Measurements from ENCODE around the gene NF2.

NF2 gene

DNA sequence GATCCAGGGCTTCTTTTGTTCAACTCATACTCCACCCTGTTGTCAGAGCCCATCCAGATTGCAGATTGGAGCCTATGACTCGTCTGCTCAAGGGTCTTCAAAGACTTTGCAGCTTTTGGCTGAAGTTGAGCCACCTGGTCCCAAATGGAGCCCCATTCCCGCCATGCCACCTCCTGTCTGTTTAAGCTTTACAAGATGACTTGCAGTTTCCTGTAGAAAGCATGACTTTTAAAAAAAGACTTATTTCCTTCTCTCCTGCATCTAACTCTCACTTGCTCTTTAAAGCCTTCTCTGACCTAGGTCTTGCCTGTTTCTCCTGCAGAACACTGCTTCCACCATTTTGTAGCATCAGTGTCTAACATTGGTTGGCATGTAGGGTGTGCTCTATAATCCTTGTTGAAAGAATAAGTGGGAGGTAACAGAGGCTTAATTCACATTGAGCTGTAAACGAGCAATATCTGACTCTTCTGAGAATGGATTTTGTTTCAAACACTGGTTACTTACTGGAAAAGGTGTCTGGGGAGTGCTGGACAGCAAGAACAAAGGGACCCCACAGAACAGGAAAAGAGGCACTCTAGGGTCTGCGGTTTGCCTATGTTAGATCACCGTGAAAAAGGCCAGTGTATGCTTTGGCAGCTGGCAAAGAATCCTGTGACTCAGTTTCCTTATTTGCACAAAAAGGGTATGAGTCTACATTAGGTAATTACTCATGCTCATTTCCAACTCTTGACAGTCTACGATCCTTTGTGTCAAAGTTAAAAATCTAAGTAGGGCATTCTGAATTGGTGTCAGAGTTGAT lies 30.3 kb downstream of the NF2 start:
- no peak for FAIRE-seq

DNA sequence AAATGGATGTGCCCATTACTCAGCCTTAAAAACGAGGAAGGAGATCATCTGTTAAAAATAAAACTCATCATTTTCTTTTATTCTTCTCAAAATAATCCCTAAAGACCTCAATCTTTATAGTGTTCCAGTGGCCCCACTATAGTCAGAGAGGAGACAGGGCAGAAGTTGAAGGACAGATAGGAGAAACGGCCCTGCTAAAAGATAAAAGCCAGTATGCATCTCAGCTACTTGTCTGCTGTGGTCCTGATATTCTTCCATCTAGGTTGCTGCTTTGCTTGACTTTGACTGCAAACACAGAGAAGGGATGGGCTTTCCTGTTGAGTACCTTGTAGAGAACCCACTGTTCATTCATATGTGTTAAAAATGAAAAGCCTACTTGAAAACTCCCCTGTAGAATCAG lies 31.4 kb downstream of the NF2 start:
- no peak for FAIRE-seq

DNA sequence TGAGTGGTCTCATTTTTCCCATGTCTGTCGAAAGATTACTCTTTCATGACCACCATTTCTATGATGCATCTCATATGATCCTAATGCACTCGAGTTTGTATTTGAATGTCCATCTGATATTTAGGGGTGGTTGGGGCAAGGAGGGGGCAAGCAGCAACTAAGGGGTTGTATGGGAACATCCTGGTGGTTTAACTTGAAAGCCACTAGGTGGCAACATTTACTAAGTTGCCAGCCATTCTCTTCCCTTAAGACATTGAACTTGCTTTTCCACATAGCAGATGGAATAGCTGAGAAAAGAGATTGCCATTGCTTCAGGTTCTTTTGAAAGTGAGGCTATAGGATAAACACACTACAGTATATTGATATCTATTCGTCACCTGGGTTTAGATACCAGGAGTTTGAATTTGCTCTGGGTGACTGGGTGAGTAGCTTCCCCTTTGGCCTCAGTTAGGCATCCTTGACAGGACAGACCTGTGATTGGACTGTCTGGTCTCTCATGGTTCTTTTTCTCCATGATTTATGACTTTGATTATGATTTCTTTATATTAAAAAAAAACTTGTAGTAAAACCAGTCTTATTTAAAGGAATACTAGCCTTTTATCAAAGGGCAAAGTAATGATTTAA lies 32.4 kb downstream of the NF2 start:
- no peak for FAIRE-seq

DNA sequence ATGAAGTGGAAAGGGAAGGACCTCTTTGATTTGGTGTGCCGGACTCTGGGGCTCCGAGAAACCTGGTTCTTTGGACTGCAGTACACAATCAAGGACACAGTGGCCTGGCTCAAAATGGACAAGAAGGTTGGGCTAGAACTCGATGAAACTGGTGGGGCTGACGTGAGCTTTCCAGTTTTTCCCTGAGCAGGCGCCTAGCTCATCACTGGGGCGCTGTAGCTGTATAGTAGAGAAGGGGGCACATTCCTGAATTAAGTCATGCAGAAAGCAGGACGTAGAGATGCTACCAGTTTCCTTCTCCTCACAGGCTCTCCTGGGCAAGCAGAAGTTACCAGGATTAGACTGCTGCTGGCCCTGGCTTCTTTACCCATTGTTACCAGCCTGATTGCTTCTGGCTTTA lies 33.3 kb downstream of the NF2 start:
- no peak for FAIRE-seq

DNA sequence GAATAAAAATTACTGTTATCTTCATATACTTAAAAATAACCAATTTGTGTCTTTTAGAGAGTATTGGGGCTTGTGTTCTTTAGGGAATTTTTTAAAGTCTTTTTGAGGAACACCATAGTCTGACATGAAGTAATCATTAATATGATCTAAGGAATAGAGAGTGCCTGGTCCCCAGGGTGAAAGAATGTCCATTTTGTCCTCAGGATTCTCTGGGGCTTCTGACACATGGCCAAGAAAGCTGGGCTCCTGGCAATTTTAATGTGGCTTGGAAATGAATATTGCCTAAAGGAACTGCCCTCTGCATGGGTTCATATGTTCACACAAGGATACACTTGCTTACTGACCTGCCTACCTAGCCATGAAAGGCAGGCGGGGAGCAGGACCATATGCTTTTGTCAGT lies 33.7 kb downstream of the NF2 start:
- no peak for FAIRE-seq

DNA sequence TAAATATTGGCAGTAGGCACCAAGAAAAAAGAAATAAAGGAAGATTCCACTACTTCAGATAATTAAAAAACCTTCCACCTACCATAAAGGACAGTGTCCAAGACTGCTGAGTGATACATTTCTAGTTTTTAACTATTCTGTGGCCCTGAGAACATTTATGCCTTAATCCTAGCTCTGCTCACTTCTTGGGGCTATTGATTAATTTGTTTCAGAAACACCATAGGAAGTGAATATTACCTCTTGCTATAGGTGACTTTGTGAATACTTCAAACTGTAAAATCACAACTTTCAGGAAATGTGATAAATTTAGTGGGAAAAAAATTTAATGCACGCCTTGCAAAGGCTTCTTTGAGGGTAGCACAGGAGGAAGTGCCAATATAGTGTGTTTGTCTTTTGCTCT lies 35.2 kb downstream of the NF2 start:
- no peak for FAIRE-seq

DNA sequence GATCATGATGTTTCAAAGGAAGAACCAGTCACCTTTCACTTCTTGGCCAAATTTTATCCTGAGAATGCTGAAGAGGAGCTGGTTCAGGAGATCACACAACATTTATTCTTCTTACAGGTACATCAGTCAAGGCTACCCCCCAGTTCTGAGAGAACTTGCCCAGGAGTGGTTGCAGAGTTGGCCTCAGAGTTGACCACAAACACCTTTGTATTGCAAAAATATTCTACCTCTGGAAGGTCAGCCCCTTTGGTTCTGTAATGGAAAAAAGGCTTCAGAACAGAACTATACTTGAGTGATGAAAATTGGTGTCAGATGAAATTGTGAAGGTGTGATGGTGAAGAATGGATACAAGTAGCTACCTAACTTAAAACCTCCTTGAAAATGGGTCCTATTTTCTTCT lies 35.7 kb downstream of the NF2 start:
- no peak for FAIRE-seq

DNA sequence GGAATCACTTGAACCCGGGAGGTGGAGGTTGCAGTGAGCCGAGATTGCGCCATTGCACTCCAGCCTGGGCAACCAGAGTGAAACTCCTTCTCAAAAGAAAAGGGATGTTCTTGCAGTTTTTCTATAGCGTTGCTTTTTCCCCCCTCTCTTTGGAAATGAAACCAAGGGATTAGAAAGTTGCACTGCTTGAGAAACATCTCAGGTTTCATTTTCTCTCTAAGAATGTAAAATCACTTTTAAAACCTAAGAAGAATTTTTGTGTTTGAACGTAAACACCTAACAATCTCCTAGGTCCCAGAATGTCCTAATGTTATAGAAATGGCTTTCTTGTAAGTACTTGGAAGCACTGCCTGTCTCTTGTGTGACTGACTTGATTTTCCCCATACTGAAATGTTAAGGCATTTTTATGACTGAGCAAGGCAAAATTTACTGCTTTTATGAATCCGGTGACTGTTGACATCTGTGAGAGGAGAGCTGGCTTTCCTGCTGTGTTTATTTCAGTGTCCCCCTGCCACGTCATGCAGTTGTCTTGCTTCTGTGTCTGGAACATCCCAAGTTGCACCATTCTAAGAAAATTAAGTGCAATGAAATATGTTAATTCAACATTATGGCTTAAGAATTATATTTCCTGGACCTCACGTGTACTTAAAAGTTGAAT lies 37.7 kb downstream of the NF2 start:
- no peak for FAIRE-seq

DNA sequence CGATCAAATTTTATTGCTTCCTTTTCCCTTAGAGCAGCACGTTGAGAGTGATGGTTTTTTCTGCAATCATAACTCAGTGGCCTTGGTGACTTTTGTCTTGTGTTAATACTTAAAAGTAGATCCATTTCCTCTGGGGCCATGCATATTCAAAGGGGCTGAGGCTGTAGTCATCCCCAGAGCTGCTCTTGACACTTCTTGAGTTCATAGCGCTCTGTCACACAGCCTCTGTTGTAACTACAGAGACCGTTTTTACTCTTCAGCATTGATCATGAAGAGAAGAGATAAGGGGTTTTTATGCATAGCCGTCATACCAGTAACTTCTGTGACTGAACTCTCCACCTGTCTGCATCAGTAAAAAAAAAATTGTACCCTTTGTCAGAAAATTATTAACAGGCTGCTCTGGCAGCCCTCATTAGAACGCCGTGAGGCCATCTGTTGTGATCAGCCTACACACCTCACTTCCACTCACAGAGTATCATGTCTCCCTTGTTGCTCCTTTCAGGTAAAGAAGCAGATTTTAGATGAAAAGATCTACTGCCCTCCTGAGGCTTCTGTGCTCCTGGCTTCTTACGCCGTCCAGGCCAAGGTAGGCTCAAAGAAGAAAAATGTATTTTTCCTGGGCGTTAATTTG lies 38.4 kb downstream of the NF2 start:
- no peak for FAIRE-seq

DNA sequence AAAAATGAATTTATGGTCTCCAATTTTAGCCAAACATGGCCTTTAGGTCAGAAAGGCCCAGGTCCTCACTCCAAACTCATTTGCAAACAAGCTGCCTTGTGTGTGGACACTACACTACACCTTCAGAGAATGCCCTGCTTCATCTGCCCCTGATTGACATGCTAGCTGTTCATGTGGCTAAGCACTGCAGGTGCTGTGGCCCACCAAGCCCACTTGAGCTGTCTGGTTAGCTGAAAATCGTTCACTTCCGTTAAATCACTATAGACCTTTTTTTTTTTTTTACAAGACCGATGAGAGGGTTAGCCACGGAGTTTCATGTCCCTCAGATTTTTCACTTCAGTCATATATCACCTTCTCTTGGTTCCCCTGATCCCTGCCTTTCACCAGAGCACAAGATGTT lies 39.3 kb downstream of the NF2 start:
- FAIRE-seq: no peak

DNA sequence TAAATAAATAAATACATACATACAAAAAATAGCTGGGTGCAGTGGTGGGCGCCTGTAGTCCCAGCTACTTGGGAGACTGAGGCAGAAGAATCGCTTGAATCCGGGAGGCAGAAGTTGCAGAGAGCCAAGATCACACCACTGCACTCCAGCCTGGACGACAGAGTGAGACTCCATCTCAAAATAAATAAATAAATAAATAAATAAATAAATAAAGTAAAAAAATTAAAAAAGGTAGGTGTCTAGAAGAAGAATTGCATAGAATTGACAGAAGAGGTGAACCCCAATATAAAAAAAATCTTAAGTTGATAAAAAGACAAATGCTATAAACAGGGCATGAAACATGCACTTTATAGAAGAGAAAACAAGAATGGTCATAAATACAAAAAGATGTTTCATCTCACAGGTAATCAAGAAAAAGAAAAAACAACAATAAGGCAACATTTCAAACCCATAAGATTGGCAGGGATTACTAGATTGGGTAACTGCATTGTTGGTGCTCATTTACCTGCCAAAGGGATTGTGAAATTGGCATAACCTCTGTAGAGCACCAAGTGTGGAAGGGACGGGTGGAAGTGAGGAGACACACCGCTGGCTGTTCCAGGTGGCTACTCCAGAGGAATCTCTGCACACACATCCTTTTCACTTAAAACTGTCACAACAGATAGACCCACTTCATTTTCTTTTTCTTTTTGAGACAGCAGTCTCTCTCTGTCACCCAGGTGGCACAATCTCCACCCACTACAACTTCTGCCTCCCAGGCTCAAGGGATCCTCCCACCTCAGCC lies 44.7 kb downstream of the NF2 start:
- no peak for FAIRE-seq

DNA sequence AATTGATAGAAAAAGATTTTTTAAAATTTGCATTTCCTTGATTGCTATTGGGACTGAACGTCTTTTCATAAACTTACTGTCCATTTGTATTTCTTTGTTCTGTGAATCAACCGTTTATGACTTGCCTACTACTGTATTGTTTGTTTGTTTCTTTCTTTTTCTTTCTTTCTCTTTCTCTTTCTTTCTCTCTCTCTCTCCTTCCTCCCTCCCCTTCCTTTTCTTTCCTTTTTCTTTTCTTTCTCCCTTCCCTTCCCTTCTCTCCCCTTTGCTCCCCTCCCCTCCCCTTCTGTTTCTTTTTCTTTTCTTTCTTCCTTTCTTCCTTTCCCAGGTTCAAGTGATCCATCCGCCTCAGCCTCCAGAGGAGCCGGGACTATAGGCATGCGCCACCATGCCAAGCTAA lies 46.9 kb downstream of the NF2 start:
- no peak for FAIRE-seq

DNA sequence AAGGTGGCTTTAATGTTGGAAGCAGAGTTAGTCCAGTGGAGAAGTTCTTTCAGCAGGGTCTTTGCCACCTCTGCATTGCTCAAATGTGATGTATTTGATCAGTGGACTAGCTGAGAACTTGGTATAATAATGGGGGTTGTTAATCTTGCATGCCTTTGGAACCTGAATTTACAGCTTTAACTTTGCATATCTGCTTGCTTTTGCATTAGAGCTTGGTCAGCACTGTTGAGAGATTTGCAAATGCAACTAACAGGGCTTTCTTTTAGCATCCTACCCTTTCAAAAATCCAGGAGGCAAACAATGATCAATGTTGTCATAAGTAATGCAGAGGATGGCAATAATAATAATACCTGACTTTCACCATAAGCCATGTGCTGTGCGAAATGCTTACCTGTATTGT lies 48.2 kb downstream of the NF2 start:
- FAIRE-seq: no peak

DNA sequence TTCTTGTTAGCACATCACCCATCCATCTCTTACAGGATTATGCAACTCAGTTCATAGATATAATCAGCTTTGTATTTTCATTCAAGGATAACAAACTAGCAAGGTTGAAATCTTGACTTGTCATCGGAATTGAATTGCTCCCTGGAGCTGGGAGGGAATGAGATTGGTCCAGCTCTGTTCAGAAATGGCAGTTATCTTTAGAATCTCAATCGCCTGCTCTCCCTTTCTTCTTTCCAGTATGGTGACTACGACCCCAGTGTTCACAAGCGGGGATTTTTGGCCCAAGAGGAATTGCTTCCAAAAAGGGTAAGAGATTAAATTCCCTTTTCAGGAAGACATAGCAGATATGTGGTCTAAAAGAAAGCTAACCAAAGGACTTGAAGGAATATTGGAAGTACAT lies 51.0 kb downstream of the NF2 start:
- no peak for FAIRE-seq

DNA sequence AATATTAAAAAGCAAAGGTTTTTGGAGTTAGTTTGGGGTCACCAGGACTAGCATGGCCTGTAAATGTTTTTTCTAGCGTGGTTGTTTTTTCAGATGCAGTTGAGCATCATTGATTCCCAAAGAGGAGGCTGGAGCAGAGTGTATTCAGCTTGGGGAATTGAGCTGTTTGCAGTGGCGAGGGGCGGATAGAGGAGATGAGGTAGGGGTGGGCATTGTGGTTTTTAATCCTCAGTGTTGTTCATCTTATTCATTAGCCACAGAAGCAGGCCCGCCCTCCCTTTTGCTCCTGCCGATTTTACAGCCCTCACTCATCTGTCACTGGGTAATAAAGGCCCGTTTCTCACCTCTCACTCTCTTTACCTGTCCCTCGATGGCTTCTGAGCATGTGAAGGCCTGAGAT lies 51.4 kb downstream of the NF2 start:
- FAIRE-seq: no peak

DNA sequence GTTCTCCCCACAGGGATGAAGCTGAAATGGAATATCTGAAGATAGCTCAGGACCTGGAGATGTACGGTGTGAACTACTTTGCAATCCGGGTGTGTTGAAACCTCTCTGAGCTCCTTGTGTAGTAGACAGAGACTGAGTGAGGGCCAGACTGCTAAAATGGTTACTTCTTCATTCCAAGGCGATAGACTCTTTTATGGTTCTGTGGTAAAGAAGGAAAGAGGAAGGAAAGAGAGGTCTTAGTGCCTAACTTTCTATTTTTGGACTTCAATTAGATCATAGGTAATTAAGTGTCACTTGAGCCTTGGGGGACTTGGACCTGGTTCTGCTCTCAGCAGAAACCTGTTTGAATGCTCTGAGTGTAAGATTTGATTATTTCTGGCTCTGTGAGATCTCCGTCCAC lies 54.7 kb downstream of the NF2 start:
- FAIRE-seq: no peak

DNA sequence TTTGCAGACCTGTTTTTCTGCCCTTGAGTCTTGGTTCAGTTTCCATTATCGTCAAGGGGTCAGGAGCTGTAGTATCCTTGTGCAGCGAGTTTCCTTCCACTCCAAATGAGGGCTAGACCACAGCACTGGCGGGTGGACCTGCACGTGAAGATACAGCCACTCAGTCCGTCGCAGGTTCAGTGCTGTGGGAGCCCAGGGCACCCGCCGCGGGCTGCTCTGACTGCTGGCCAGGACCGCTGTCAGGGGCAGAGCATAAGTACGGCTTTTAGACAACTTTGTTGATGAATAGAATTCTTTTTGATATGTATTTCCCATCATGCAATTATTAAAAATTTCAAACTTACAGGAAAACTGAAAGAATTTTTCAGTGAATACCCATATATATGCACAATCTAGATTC lies 56.6 kb downstream of the NF2 start:
- FAIRE-seq: no peak

DNA sequence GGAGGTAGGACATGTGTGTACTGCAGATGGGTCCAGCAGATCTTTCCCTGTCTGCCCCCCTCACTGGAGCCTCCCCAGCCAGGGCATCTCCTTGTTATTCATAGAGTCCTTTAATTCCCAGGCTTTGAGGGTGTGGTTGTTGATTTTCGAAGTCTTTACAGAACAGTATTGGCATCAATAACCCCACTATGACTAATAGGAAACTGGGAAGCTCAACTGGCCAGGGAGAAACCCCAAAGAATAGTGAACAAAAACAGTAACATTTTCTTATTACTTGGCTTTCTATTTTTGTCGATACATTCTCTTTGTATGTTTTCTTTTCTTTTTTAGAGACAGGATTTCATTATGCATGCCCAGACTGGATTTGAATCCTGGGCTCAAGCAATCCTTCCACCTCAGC lies 57.9 kb downstream of the NF2 start:
- no peak for FAIRE-seq

DNA sequence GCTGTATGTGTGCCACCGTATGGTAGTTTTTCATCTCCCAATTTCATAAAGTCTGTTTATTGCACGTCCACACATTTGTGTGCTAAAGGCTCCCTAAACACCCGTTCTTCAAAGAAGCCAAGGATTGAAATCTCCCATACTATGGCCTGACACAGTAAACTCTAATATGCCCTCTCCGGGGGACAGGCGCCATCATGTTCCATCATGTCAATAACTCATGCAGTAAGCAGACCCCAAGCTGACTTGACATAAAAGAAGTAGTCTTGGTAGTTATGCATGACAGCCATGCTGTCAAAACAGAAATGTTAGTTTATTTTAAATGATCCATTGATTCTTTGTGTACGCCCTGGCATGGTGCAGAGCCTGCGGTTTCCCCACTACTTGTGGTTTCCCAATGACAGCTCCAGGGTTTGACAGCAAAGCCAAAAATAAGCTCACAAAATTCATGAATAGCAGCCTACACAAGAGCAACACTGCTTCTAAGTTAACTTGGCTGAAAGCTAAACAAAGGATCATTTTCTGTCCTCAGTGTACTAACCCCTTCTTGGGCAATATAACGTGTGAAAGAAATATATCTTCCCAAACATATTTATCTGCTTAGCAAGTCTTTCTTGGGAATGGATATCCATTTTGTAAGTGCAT lies 59.9 kb downstream of the NF2 start:
- no peak for FAIRE-seq

DNA sequence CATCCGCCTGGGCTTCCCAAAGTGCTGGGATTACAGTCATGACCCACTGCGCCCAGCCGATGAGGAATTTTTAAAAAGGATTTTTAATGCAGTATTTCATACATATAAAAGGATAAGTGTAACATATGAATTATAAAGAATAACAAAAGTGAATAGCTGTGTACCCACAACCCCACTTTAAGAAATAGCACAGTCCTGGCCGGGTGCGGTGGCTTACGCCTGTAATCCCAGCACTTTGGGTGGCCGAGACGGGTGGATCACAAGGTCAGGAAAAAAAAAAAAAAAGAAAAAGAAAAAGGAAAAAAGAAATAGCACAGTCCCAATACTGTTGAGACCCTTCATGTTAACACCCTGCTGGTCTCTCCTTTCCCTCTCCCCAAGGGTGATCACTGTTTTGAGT lies 62.1 kb downstream of the NF2 start:
- no peak for FAIRE-seq

DNA sequence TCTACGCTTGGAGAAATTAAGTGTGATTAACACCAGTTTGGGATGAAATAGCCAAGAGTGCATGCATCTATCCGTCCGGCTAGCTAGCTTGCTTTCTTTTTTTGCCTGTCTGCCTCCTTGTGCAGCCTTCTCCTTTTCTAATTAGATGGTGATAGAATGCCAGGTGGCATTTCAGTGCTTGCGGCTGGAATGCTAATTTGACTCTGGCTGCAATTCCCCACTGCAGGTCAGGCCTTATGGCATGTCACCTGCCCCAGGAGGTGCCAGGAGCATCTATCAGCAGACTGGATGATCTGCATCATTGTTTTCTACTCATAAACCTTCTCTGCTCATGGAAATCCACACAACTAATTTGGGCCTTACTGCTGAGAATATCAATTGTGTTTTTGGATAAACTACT lies 65.2 kb downstream of the NF2 start:
- FAIRE-seq: no peak

DNA sequence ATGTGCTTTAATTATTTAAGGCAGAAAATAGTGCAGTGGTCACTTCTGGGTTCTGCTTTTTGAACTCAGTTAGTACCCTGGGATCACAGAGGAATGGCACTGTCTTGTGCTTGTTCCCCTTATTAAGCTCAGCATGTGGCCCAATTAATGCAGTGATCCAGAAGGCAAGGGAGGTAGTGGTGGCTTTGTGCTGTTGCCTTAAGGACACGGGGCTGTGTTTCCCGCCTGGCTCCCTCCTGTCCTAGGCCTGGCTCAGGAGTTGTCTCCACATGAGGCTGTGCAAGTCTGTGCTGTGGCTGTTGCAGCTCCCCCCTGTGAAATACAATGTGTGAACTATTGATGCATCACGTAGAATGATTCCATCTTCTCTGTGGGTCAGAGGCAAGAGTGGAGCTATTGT lies 67.2 kb downstream of the NF2 start:
- FAIRE-seq: no peak
